Esophagus squamous epithelium (tissue), 5 donors: ENCODE measurements around the gene POLR1B. TPM values are rescaled to one million over a fixed set of nuclear protein-coding genes. Genes with fewer than 3 reads are reported as not detected.
A peak's percentile ranks its signal among the peaks of the same experiment; 100 is the strongest.

Source experiments
- DNase-seq: peaks from one replicate; lab custom pipeline; 2025; lab: John Stamatoyannopoulos, UW
- H3K27ac ChIP-seq, 4 donors: fragments of 200-600 bp; sonication (generic); one replicate each; pipeline ENCODE4 v1.5.1; 2016 to 2019; ENCODE audit warnings: mild to moderate bottlenecking in 1 of 4
- H3K27me3 ChIP-seq, 4 donors: fragments of 200-600 bp; sonication (generic); 1 replicate in 3 of 4; 2 replicates in 1 of 4; pipeline versions ENCODE4 v1.5.1 to v1.6.0; 2017 to 2021; ENCODE audit warnings: antibody characterized with exemption in 1 of 4
- H3K36me3 ChIP-seq, 3 donors: fragments of 200-600 bp; sonication (generic); one replicate each; pipeline ENCODE4 v1.5.1; 2016 to 2019
- H3K4me1 ChIP-seq, 3 donors: fragments of 200-600 bp; sonication (generic); one replicate each; pipeline ENCODE4 v1.5.1; 2017 to 2019
- H3K4me3 ChIP-seq, 4 donors: fragments of 200-600 bp; sonication (generic); 1 replicate in 3 of 4; 2 replicates in 1 of 4; pipeline ENCODE4 v1.5.1; 2016 to 2019; ENCODE audit warnings: mild to moderate bottlenecking in 2 of 4, moderate library complexity in 1 of 4
- H3K9me3 ChIP-seq, 3 donors: fragments of 200-600 bp; sonication (generic); one replicate each; pipeline ENCODE4 v1.5.1; 2016 to 2019
- POLR2A ChIP-seq, 4 donors: fragments of 450-650 bp; IDR thresholded peaks; one replicate each; pipeline ENCODE4 v1.6.1; 2017; ENCODE audit warnings: antibody characterized with exemption in 4 of 4, mild to moderate bottlenecking in 4 of 4, moderate library complexity in 3 of 4
- WGBS, 2 donors: methylation state at CpG; one replicate each; pipeline ENCODE4 v1.1.5; 2018; 5-methylcytosine and 5-hydroxymethylcytosine counted together
- intact Hi-C: fragments of 100-400 bp; cut with DNase I; formaldehyde crosslinking; loops from one replicate; pipeline ENCODE4 v1.15.0; 2022
- total RNA-seq, 4 donors: library from RNA; depleted of rRNA; stranded (reverse); fragments of >200 nt; gene quantifications; one replicate each; pipeline ENCODE4 v1.1.0, GENCODE V29; 2016
- TF ChIP-seq, protein P1 (sequence below), 6 experiments: fragments of 450-650 bp in 4 of 6; fragments of 200-600 bp in 2 of 6; sonication (generic) in 2 of 6; IDR thresholded peaks; one replicate each; pipeline ENCODE4 v1.5.1; 2016 to 2019; ENCODE audit warnings: antibody characterized with exemption in 6 of 6, mild to moderate bottlenecking in 4 of 6, moderate library complexity in 4 of 6
- donor health status: DM: yes; HTN: yes; CAD: no.

POLR1B gene
- total RNA-seq, 4 donors from 2014 or later: 16.7 to 31.3 (median 21.1) TPM

DNA sequence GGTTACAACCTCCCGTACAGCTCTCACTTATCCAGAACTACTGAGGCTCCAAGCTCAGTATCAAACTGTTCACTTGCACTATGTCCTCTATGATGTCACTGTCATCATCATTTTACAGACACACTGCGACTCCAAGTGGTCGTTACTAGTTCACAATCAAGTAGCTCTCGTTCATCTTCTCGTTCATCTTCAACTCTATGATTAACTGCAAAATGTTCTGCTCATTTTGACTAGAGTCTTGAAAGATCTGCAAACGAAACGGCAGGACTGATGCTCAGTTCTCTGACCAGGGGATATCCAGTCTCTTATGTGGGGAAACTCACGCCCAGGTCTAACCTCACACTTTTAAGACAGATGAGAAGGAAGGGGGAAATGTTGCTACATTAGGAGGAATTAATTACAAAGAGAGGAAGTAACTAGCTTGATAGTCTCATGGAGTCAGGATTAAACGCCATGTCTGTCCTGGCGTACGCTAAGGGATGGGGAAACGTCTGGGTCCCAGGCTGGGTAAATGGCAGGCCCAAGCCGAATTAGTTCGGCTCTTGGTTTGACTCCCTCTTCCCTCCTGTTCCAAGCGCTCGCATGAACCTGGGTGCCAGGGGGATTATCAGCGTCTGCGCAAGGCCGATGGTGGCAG lies 41.4 kb downstream of the POLR1B start:
- Histone ChIP-seq H3K4me3 (peak overlapping the region; percentile 61 to 77 (median 66)), H3K36me3 (peaks cover 0 to 27% (median 0%) of the 10 kb centered on the region in 3 donors), H3K9me3 (no peaks in the 10 kb centered on the region), H3K4me1 (peaks cover 4 to 47% (median 19%) of the 10 kb centered on the region in 3 donors), H3K27me3 (no peaks in the 10 kb centered on the region), H3K27ac (peak overlapping the region; percentile 84 to 97 (median 94))
- 26 to 32% methylated on average over 16 to 19 of the region's 19 CpGs for WGBS, 2 donors
- intact Hi-C loops: no loop called here
- no peak for DNase-seq
- TF ChIP-seq, protein P1, sequence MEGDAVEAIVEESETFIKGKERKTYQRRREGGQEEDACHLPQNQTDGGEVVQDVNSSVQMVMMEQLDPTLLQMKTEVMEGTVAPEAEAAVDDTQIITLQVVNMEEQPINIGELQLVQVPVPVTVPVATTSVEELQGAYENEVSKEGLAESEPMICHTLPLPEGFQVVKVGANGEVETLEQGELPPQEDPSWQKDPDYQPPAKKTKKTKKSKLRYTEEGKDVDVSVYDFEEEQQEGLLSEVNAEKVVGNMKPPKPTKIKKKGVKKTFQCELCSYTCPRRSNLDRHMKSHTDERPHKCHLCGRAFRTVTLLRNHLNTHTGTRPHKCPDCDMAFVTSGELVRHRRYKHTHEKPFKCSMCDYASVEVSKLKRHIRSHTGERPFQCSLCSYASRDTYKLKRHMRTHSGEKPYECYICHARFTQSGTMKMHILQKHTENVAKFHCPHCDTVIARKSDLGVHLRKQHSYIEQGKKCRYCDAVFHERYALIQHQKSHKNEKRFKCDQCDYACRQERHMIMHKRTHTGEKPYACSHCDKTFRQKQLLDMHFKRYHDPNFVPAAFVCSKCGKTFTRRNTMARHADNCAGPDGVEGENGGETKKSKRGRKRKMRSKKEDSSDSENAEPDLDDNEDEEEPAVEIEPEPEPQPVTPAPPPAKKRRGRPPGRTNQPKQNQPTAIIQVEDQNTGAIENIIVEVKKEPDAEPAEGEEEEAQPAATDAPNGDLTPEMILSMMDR (IDR thresholded peaks at IDR 0.05): no peak
- TF ChIP-seq POLR2A (IDR thresholded peaks at IDR 0.05): no peak

DNA sequence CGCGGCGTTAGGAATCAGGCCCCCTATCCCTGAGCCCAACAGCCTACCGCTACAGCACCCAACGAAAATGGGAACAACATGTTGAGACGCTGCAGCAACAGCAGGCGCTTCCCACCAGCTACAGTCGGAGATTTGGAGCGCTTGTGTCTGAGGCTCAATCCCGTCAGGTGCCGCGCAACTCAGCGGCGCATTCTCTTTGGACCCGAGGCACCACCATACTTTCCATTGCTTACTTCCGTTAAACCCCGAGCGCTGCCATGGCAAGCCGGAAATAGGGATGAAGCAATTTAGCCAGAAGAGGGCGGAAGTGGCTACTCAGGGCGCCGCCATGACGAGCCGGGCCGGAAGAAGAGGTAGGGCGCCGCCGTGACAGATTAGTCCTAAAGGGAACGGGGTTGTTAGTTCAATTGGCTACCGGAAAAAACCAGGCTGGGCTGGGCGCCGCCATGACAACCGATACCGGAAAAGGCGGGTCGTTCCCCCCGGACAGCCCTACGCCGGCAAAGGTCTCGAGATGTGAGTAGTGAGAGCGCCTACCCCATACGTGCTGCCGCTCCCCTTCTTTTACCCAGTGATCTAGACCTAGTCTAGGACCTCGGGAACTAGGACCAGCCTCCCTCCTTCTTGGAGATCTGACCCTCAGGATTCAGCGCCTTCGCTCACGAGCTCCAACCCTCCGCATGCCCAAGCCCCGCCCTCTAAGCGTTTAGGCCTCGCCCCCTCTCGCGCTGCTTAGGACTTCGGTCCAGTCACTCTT lies 42.0 kb downstream of the POLR1B start, which contains the start of gene CHCHD5:
CHCHD5 (plus strand) TSS at position 476 of the 757 bp plus-strand sequence; CDS start at position 515, 39 bp downstream.
- Histone ChIP-seq H3K36me3 (peaks cover 0 to 34% (median 0%) of the 10 kb centered on the region in 3 donors), H3K27ac (peak within 1 kb of the TSS; percentile 84 to 97 (median 94)), H3K4me1 (peaks cover 4 to 46% (median 19%) of the 10 kb centered on the region in 3 donors), H3K4me3 (peak within 1 kb of the TSS; percentile 61 to 77 (median 66)), H3K27me3 (no peaks in the 10 kb centered on the region), H3K9me3 (no peaks in the 10 kb centered on the region)
- TF ChIP-seq POLR2A (IDR thresholded peaks at IDR 0.05): peak in 2 of 4 donors; percentile 8 to 59
- TF ChIP-seq, protein P1 (IDR thresholded peaks at IDR 0.05): peak in 5 of 6 experiments; percentile 13 to 51 (median 32)
- WGBS, 2 donors: 2% methylated on average over 19 to 45 of the region's 54 CpGs
- intact Hi-C loops: no loop called here
- DNase-seq: peak; percentile 88

DNA sequence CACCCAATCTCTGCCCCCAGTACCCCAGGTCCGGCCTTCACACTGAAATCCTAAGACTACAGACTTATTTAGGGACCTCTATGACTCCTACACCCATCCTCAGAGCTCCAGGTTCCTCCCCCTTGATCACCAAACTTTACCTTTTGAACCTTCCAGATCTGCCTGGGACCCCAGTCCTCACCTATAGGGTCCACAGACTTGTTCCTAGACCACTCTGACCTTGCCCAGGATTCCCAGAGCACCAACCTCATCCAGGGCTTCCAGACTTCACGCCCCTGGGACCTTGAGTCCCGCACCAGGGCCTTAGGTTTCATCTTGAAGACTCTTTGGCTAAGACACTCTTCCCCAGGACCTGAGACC lies 42.6 kb downstream of the POLR1B start:
- H3K36me3 ChIP-seq: peaks cover 0 to 38% (median 0%) of the 10 kb centered on the region in 3 donors
- peak overlapping the region; percentile 84 to 97 (median 94) for H3K27ac ChIP-seq
- H3K4me3 ChIP-seq: peak overlapping the region; percentile 61 to 77 (median 66)
- TF ChIP-seq, protein P1 (IDR thresholded peaks at IDR 0.05): no peak
- no peak for TF ChIP-seq POLR2A (IDR thresholded peaks at IDR 0.05)
- WGBS, 2 donors: 53 to 60% methylated on average over 3 of the region's 3 CpGs
- H3K27me3 ChIP-seq: no peaks in the 10 kb centered on the region
- peaks cover 4 to 42% (median 19%) of the 10 kb centered on the region in 3 donors for H3K4me1 ChIP-seq
- intact Hi-C loops: no loop called here
- DNase-seq: no peak
- H3K9me3 ChIP-seq: no peaks in the 10 kb centered on the region

DNA sequence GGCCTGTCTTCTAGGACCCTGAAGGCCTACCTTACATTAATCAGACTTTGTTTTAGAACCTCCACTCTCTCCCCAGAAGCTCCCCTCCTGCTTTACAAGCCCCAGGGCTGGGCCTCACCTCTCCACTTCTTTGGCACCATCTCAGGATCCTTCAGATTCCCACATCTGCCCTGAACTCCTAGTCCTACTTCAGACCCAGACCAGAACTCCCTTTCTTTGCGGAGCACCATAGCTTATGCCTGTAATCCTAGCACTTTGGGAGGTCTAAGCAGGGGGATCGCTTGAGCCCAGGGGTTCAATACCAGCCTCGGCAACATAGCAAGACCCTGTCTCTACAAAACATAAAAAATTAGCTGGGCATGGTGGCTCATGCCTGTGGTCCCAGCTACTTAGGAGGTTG lies 43.1 kb downstream of the POLR1B start:
- H3K9me3 ChIP-seq: no peaks in the 10 kb centered on the region
- 100% methylated on average over 1 to 2 of the region's 3 CpGs for WGBS, 2 donors
- H3K4me3 ChIP-seq: peak overlapping the region in 3 of 4 donors; percentile 64 to 77 (median 67)
- peaks cover 0 to 43% (median 0%) of the 10 kb centered on the region in 3 donors for H3K36me3 ChIP-seq
- peaks cover 4 to 42% (median 19%) of the 10 kb centered on the region in 3 donors for H3K4me1 ChIP-seq
- no peak for TF ChIP-seq POLR2A (IDR thresholded peaks at IDR 0.05)
- TF ChIP-seq, protein P1 (IDR thresholded peaks at IDR 0.05): no peak
- peak overlapping the region; percentile 84 to 97 (median 94) for H3K27ac ChIP-seq
- no peak for DNase-seq
- intact Hi-C loops: no loop called here
- H3K27me3 ChIP-seq: no peaks in the 10 kb centered on the region
